ENCODE results near the gene RABGAP1L.

DNA sequence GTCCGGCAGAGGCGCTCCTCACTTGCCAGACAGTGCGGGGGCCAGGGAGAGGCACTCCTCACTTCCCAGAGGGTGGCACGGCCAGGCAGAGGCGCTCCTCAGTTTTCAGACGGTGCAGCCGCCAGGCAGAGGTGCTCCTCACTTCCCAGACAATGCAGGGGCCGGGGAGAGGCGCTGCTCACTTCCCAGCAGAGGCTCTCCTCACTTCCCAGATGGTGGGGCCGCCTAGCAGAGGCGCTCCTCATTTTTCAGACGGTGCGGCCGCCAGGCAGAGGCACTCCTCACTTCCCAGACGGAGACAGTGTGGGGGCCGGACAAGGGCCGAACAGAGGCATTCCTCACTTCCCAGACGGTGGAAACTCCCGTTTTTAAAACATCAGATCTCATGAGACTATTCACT lies 602.0 kb downstream of the RABGAP1L start:
- TF ChIP-seq EZH2 (IDR thresholded peaks at IDR 0.05) (no peak), POLR2AphosphoS5 (IDR thresholded peaks at IDR 0.05; ENCODE audit: borderline replicate concordance, low read depth, low read length) (no peak)
